ENCODE data around the gene VSIG8.

The VSIG8 gene

GRCh38 chr1:159815926-159816325 is 46.5 kb downstream of the VSIG8 start:
- no peak for TF ChIP-seq CTCF (IDR thresholded peaks at IDR 0.05; ENCODE audit: control extremely low read depth, extremely low read depth, low read depth, missing control alignments)
- POLR2A ChIA-PET = no interaction called here
- CTCF ChIA-PET = interaction anchor here (0.7 to 2.3 kb wide), 5 partner anchors 14 to 191 kb away, joined by 3 to 5 read pairs (median 3); partner anchors contain the start of gene FCRL6
- no peak for DNase-seq (ENCODE audit: extremely low spot score)

- DNase-seq (ENCODE audit: extremely low spot score) = no peak
- ChIA-PET POLR2A (no interaction called here), CTCF (interaction anchor here (0.8 to 12.4 kb wide), 8 partner anchors 9 to 202 kb away, joined by 3 to 302 read pairs (median 4); partner anchors contain the start of gene DUSP23)
- no peak for TF ChIP-seq CTCF (IDR thresholded peaks at IDR 0.05; ENCODE audit: control extremely low read depth, extremely low read depth, low read depth, missing control alignments)
Observed at GRCh38 chr1:159804924-159805323, 57.5 kb downstream of the VSIG8 start.
